NCI-H460 (cell line): ENCODE measurements around the gene SUZ12. TPM values are rescaled to one million over a fixed set of nuclear protein-coding genes. Genes with fewer than 3 reads are reported as not detected.
"Not testable (repeated sequence)": the region's sequence is repeated elsewhere in the genome, so short reads cannot be mapped to it uniquely, and the experiment has no call there.

Experiments used
- DNase-seq: peaks from one replicate; pipeline ENCODE4 v3.0.0-alpha.2; 2016; ENCODE audit warnings: low read depth; ENCODE audit errors: extremely low read depth
- total RNA-seq: library from RNA; depleted of rRNA; stranded (reverse); fragments of >200 nt; shearing (Covaris generic); gene quantifications from 2 replicates; pipeline ENCODE4 v1.2.3, GENCODE V29; 2014

The SUZ12 gene
- total RNA-seq, 1 experiment from 2014 or later = 23.6 TPM

DNA sequence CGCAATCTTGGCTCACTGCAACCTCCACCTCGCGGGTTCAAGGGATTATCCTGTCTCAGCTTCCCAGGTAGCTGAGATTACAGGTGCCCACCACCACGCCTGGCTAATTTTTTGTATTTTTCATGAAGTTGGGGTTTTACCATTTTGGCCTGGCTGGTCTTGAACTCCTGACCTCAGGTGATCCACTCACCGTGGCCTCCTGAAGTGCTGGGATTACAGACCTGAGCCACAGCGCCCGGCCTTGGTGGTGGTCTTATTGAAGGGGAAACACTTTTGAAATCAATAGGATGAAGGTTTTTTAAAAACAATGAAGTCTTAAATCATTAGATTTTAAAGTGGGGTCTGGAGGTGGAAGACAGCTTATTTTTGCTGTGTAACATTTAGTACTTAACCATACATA, 5.6 kb downstream of the SUZ12 start:
- DNase-seq = not testable (repeated sequence)

DNA sequence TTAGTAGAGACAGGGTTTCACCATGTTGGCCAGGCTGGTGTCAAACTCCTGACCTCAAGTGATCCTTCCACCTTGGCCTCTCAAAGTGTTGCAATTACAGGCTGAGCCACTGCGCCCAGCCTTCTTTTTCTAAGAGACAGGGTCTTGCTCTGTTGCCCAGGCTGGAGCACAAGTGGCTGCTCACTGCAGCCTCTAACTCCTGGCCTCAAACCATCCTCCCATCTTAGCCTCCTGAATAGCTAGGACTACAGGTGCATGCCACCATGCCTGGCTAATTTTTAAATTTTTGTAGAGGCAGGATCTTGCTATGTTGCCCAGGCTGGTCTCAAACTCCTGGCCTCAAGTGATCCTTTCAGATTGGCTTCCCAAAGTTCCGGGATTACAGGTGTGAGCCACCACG, 15.1 kb downstream of the SUZ12 start:
- not testable (repeated sequence) for DNase-seq

DNA sequence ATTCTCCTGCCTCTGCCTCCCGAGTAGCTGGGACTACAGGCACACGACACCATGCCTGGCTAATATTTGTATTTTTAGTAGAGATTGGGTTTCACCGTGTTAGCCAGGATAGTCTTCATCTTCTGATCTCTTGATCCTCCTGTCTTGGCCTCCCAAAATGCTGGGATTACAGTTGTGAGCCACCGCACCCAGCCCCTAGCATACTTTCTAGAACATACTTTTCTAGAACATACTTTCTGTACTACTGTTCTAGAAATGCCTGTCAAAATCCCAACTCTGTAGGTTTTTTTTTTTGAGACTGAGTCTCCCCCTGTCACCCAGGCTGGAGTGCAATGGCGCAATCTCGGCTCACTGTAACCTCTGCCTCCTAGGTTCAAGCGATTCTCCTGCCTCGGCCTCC, 27.3 kb downstream of the SUZ12 start:
- not testable (repeated sequence) for DNase-seq

DNA sequence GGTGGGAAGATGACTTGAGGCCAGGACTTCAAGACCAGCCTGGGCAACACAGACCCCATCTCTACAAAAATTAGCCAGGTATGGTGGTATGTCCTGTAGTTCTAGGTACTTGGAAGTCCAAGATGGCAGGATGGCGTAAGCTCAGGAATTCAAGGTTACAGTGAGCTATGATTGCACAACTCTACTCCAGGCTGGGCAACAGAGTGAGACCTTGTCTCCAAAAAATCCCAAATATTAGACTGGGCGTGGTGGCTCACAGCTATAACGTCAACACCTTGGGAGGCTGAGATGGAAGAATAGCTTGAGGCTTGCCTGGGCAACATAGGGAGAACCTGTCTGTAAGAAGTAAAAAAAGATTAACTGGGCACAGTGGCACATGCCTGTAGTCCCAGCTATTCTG, 30.8 kb downstream of the SUZ12 start:
- no peak for DNase-seq

DNA sequence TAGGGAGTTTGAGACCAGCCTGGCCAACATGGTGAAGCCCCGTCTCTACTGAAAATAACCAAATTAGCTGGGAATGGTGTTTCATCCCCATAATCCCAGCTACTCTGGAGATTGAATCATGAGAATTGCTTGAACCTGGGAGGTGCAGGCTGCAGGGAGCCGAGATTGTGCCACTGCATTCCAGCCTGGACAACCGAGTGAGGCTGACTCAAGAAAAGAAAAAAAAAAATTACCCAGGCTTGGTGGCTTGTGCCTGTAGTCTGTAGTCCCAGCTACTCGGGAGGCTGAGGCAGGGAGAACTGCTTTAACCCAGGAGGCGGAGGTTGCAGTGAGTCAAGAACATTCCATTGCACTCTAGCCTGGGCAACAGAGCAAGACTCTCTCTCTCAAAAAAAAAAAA, 33.6 kb downstream of the SUZ12 start:
- not testable (repeated sequence) for DNase-seq

DNA sequence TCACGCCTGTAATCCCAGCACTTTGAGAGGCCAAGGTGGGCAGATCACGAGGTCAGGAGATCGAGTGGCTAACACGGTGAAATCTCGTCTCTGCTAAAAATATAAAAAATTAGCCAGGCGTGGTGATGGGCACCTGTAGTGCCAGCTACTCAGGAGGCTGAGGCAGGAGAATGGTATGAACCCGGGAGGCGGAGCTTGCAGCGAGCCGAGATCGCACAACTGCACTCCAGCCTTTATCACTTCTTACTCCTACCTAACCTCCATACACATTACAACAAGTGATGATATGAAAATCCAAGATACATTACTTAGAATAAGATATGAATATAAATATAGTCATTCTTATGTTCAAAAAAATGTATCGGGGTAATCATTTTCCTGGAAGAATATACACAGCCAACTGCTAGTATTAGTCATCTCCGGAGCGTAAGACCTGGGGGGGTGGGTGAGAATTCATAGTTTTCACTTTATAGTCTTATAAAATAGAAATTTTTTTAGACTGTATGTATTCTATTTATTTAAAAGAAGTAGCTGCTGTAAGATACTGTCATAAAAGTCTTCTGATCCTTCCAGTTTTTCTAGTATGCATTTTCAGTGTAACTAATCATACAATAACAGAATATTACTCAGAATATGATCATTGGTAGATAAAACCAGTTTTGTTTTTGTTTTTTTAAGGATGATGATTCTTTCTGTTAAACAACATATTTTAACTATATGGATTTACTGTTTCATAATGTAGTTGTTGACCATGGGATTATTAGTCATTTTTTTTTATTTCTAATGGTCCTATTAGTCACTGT, 37.7 kb downstream of the SUZ12 start:
- DNase-seq = not testable (repeated sequence)

DNA sequence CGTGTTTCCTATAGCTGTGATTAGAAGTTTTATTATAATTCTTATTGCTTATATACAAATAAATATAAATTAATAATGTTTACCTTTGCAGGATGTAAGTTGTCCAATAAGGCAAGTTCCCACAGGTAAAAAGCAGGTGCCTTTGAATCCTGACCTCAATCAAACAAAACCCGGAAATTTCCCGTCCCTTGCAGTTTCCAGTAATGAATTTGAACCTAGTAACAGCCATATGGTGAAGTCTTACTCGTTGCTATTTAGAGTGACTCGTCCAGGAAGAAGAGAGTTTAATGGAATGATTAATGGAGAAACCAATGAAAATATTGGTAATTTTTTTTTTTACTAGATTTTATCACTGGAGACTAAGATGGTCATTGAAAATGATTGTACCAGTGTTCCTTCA, 38.6 kb downstream of the SUZ12 start:
- not testable (repeated sequence) for DNase-seq

DNA sequence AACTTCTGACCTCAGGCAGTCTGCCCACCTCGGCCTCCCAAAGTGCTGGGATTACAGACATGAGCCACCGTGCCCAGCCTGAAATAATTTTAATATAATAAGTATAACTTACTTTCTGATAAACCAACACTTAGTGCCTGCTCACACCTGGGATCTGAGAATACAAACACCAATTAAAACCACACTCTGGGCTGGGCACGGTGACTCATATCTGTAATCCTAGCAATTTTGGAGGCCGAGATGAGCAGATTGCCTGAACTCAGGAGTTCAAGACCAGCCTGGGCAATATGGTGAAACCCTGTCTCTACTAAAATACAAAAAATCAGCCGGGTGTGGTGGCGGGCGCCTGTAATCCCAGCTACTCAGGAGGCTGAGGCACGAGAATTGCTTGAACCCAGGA, 55.0 kb downstream of the SUZ12 start:
- DNase-seq = not testable (repeated sequence)

DNA sequence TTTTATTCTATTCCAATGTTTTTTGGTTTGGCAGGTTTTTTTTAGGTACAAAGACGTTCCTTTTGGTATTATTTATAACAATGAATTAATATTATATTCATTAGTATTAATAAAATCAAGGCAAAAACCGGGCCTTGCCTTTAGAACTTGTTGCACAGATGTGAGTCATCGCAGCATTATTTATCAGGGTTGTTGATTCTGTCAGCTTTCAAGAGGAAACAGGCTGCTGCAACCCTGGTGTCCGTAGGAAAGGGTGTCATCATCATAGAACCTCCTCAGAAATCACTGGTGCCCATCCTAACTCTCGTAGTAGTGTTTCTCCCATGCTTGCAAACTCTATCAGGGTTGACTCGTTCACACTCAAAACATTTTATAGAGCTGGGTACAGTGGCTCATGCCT, 60.2 kb downstream of the SUZ12 start:
- no peak for DNase-seq

DNA sequence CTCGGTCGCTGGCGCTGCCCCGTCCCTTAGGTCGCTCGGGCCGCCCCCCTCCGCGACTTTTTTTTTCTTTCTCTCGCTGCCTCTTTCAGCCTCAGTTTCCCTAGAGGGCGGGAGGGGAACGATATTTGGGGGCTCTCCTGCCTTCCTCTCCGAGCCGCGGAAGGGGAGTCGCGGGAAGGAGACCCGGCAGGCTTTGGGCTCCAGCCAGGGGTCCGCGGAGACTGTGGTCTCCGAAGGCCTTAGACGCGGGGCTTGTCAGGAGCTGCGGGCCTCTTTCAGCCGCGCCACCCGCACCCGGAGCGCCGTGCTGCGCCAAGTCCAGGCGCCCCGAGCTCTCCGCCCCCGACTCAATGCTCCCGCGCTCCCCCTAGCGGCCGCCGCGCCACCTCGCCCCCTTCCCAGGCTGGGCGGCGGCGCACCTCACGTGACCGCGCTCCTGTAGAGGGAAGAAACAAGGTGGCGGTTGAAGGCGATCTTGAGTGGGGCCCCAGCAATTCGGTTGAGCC, 70.2 kb downstream of the SUZ12 start, which contains the start of gene LRRC37B:
TSS of gene LRRC37B (plus strand) at position 427 of the 506 bp plus-strand sequence. CDS start 14,010 bp downstream, outside the sequence.
- DNase-seq = peak; percentile 72

DNA sequence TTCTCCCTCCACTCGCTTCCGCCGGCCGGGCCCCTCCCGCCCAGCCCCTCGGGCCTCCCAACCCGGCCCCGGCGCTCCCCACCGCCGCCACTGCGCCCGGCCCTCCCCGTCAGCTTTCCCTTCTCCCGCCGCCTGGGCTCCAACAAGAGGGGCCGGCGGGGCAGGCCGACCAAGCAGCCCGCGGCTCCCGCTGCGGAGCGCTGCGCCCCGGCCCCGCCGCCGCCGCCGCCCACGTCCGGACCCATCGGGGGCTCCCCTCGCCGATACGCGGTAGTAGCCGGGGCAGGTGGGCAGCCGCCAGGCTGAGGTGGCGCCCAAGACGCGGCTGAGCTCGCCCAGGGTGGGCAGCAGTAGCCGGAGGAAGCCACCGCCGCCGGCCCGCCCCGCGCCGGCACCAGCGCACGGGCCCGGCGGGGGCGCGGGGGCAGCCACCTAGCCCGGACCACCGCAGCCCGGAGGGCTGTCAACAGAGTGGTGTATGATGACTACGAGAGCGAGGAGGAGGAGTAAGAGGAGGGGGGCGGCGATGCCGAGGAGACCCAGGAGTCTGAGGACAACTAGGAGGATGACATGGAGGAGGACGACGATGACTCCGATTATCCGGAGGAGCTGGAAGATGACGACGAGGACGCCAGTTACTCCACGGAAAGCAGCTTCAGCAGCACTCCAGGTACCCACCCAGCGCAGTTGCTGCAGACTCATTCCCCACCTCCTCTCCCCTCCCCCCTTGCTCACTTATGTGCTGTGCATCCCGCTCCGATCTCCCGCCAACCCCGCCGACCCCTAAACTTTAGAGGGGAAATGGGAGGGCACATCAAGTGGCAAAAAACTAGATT, 70.9 kb downstream of the SUZ12 start:
- no peak for DNase-seq

DNA sequence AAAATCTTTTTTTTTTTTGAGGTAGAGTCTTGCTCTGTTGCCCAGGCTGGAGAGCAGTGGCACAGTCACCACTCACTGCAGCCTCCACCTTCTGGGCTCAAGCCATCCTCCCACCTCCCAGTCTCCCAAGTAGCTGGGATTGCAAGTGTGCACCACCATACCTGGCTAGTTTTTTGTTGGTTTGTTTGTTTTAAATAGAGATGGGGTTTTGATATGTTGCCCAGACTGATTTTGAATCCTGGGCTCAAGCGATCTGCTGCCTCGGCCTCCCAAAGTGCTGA, 72.4 kb downstream of the SUZ12 start:
- no peak for DNase-seq

DNA sequence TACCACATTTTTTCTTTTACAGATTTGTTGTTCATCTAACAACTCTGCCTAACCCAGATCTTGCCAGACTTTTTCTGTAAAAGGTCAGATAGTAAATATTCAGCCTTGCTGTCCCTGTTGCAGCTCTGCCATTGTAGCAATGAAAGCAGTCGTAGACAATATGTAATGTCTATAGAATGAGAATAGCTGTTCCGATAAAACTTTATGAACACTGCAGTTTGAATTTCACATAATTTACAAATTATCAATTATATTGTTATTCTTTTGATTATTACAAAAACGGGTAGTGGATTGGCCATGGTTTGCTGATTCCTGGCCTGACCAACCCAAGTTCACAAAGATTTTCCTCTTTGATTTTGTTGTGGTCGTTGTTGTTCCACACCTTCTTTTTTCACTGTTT, 73.3 kb downstream of the SUZ12 start:
- DNase-seq = no peak

DNA sequence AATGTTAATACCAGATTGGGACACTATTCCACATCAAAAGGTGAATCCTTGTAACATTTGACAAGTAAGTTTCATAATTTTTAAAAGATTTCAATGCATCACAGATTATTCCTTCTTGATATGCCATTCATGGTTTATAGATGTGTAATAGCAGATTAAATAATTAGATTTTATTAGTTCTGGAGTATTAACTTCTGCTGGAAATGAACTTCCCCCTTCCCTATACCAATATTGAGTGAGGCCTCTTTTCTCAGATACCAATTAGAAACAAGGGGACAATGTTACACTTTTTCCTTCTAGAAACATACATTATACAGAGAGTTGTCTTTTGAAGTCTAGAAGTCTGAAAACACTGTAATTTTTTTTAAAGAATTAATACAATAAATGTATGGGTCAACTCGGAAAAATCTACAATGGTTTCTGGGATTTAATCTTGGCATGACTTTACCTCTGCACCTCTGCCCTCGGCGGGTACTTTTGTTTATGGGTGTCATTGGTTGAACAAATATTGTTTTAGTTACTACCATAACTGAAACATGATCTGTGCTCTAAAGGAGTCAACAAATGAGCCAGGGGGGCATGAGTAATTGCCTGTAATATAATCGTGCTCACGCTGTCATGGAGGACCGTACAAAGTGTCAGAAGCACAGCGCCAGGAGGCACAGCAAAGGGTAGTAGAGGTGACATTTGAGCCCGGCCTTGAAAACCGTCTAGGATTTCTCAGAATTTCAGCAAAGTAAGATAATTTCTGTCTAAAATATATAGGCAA, 78.6 kb downstream of the SUZ12 start:
- peak; percentile 49 for DNase-seq

DNA sequence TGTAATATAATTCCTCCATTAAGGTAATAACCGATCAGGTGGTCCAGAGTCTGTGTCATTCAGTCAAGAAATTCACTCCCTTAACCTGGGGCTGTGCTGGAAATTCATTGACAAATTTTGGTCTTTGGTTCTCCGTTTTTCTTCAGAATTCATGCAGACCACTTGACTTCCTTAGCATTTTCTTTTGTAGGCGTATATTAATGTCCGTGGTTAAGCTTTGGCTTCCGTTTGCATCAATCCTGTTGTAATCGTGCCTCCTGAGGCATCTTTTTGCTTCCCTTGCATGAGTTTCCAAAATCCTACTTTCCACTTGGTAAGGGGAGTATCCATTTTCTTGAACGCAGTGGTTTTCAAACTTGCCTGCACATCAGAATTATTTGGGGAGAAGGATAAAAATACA, 79.4 kb downstream of the SUZ12 start:
- no peak for DNase-seq

DNA sequence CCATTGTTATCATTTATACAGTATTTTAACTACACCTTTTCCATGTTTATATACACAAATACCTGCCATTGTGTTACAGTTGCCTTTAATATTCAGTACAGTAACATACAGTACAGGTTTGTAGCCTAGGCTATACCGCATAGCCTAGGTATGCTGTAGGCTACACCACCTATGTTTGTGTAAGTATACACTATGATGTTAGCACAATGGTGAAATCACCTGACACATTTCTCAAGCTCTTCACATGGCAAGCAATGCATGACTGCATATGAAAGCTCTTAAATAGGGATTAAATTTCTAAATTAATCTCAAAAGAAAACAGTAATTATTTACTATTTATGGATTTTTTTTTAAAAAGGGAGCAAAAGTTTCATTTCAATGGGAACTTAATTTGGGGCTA, 82.4 kb downstream of the SUZ12 start:
- DNase-seq = no peak

DNA sequence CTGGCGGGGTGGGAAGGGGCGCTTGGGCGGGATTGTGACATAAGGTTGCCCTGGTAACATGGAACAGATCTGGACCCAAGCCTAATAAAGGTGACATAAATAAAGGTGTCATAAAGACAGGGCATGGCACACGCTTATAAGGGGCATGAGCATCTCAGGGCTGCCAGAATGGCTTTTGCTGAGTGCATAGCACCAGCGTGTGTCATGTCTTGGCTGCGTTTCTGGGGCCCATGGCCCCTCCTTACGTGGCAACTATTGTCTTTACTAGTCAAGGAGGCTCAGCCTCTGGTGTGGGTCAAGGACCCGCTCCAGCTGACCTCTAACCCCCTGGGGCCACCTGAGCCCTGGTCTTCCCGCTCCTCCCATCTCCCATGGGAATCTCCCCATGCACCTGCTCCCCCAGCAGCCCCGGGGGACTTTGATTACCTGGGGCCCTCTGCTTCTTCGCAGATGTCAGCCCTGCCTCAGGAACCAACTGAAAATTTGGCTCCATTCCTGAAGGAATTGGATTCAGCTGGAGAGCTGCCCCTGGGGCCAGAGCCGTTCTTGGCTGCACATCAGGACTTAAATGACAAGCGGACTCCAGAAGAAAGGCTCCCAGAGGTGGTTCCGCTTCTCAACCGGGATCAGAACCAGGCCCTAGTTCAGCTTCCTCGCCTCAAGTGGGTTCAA, 84.3 kb downstream of the SUZ12 start:
- no peak for DNase-seq

DNA sequence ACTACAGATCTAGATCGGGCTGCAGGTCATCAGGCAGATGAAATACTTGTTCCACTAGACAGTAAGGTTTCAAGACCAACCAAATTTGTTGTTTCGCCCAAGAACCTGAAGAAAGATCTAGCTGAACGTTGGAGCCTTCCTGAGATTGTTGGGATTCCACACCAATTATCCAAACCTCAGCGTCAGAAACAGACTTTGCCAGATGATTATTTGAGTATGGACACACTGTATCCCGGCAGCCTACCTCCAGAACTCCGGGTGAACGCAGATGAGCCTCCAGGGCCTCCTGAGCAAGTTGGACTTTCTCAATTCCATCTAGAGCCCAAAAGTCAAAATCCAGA, 84.8 kb downstream of the SUZ12 start:
- DNase-seq = no peak

DNA sequence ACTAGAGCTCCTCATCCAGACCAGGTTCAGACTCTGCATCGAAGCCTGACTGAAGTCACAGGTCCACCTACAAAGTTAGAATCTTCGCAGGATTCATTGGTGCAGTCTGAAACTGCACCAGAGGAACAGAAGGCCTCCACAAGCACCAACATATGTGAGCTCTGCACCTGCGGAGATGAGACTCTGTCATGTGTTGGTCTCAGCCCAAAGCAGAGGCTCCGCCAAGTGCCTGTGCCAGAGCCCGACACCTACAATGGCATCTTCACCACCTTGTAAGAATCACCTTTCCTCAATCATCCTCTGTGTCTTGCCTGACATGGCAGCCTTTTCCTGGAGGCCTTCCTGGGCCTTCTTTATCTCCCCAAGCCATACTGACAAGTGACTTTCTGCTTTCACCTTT, 85.7 kb downstream of the SUZ12 start:
- DNase-seq = not testable (repeated sequence)

DNA sequence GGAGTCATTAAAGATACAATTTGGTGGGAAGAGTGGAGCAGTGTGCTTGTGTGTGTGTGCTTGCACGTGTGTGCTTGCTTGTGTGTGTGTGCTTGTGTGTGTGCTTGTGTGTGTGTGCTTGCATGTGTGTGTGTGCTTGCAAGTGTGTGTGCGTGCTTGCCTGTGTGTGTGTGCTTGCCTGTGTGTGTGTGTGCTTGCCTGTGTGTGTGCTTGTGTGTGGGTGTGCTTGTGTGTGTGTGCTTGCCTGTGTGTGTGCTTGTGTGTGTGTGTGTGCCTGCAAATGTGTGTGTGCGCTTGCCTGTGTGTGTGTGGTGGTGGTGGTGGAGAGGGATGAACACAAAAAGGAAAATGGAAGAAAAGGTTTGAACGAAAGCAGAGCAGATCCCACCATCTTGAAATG, 90.5 kb downstream of the SUZ12 start:
- DNase-seq = not testable (repeated sequence)

DNA sequence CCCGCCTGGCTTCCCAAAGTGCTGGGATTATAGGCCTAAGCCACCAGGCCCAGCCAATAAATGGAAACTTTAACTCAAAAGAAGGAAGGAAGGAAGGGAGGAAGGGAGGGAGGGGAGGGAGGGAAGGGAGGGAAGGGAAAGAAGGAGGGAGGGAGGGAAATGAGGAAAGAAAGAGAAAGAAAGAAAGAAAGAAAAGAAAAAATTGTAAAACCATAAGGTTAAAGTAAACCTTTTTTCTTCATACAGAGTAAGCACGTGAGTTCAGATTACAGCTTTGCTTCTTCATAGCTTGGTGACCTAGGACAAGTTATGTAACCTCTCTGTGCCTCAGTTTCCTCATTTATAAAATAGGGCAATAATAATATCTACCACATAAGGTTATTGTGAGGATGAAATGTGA, 96.4 kb downstream of the SUZ12 start:
- no peak for DNase-seq
